IPS-18a (cell line): ENCODE data around the gene FAM20A.

Experiments
- H3K27ac ChIP-seq: one replicate; pipeline ENCODE4 v1.5.1; 2013; ENCODE audit warnings: low read length
- H3K27me3 ChIP-seq: one replicate; pipeline ENCODE4 v1.6.1; 2013; ENCODE audit warnings: mild to moderate bottlenecking, low read length; ENCODE audit not compliant: control insufficient read depth, insufficient read depth
- H3K36me3 ChIP-seq: one replicate; pipeline ENCODE4 v1.6.1; 2013; ENCODE audit warnings: low read depth, low read length; ENCODE audit not compliant: control insufficient read depth
- H3K4me1 ChIP-seq: one replicate; pipeline ENCODE4 v1.6.1; 2013; ENCODE audit warnings: low read depth, low read length; ENCODE audit not compliant: control insufficient read depth
- H3K4me3 ChIP-seq: one replicate; pipeline ENCODE4 v1.5.1; 2013; ENCODE audit warnings: low read length
- H3K9ac ChIP-seq: one replicate; pipeline ENCODE4 v1.6.1; 2013; ENCODE audit warnings: mild to moderate bottlenecking, low read length, moderate library complexity
- H3K9me3 ChIP-seq: one replicate; pipeline ENCODE4 v1.6.1; 2013; ENCODE audit warnings: low read depth, low read length; ENCODE audit not compliant: control insufficient read depth

FAM20A gene

DNA sequence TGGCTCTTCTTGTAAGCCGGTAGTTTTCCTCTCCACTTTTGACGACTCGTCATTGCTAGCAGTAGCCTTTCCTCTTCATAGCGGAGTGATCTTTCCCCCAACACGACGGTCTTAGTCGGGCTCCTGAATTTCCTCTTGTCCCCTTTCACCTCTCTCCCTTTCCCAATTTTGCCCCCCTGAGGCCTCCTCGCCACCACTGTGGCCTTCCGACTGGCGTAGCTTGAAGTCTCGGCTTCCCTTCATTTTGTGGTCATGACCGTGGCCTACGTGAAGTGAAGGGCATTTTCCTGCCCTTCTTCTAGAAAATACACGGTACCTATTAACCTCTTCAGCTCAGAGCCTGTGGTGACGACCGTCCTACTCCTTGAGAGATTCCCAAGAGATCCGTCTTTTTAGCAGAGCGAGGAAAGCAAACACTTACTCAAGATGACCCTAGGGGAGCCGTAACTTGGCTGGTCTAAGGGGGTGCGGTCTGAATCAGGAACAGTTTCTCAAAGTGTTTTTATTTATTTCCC lies 88.2 kb downstream of the FAM20A start:
- Histone ChIP-seq H3K27ac (peak overlapping the region; percentile 99), H3K4me3 (peak overlapping the region; percentile 97), H3K36me3 (peaks cover 33% of the 10 kb centered on the region), H3K9ac (peak overlapping the region; percentile 96), H3K4me1 (peaks cover 14% of the 10 kb centered on the region), H3K9me3 (no peaks in the 10 kb centered on the region), H3K27me3 (no peaks in the 10 kb centered on the region)

DNA sequence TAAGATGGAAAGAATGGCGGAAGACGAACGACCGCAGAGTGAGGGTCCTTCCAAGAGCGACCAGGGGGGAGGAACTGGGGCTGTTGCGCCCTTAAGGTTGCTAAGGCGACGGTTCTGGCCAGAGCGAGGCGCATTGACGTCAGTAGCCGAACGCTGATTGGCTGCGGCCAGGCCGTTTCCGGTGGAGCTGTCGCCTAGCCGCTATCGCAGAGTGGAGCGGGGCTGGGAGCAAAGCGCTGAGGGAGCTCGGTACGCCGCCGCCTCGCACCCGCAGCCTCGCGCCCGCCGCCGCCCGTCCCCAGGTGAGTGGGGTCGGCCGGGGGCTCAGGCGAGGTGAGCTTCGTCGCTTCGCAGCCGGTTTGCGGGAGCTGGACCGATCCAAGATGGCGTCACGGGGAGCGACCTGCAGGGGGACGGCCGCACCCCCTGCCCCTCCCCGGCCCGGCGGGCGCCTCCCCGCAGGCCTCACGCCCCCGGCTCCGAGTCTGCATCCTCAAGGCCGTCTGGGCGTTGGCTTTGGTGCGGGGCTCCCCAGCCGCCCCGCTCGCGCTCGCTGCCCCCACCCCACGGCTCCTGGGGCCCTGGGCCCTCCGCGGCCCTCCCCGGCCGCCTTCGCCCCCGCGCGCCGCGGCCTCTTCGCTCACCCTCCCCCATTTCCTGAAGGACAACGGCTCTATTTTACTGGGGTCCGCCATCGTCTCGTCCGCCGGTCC lies 88.8 kb downstream of the FAM20A start, which contains the start of gene PRKAR1A:
Gene PRKAR1A (plus strand): TSS at position 184 of the 713 bp plus-strand sequence. CDS start 2,970 bp downstream, outside the sequence.
- Histone ChIP-seq H3K9ac (peak within 1 kb of the TSS; percentile 96), H3K27me3 (no peaks in the 10 kb centered on the region), H3K4me3 (peak within 1 kb of the TSS; percentile 97), H3K4me1 (peaks cover 14% of the 10 kb centered on the region), H3K36me3 (peaks cover 27% of the 10 kb centered on the region), H3K9me3 (no peaks in the 10 kb centered on the region), H3K27ac (peak within 1 kb of the TSS; percentile 99)

DNA sequence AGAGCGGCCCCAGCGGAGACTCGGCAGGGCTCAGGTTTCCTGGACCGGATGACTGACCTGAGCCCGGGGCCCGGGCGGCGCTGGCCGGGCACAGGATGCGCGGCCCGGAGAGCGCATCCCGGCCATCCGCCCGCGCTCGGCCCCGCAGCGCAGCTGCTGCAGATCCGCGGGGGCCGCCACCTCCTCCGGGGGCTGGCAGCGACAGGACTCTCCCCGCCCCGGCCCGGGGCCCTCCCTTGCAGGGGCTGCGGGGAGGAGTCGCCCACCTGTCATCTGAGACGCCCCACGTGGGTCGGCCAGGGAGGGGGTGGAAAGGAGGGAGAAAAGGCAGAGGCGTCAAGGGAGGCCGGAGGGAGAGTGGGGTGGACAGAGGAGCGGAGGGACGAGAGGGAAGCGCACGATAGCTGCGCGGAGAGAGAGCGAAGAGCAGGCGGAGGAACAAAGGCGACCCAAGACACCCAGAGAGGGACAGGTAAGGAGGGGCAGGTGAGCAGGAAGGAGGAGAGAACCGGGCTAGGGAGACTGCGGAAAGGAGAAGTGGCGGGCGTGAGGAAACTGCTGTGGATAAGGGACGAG lies 89.4 kb downstream of the FAM20A start:
- Histone ChIP-seq H3K27ac (peak overlapping the region; percentile 99), H3K9me3 (no peaks in the 10 kb centered on the region), H3K36me3 (peaks cover 21% of the 10 kb centered on the region), H3K4me1 (peaks cover 14% of the 10 kb centered on the region), H3K4me3 (peak overlapping the region; percentile 97), H3K9ac (peak overlapping the region; percentile 96), H3K27me3 (no peaks in the 10 kb centered on the region)

DNA sequence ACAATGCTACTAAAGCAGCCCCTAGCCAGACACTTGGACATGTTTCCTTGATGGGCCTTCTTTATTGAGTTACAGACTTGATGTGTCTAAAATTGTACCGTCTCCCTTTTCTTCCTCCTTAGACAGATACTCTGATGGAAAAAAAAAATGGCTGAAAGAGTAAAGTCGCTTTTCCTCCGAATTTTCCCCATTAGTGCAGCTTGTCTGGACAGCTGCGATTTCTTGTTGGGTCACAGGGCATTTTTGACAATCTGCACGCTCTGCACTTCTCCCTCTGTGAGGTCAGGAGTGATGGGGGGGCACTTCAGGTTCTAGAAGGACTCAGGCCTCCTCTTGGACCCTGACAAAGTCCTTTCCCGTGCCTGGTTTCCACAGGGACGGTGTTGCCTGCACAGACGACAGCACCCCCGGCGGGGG lies 89.9 kb downstream of the FAM20A start:
- H3K9me3 ChIP-seq, result no peaks in the 10 kb centered on the region
- H3K4me3 ChIP-seq, result peak overlapping the region; percentile 97
- H3K9ac ChIP-seq, result peak overlapping the region; percentile 96
- H3K36me3 ChIP-seq, result peaks cover 16% of the 10 kb centered on the region
- H3K27me3 ChIP-seq, result no peaks in the 10 kb centered on the region
- peaks cover 14% of the 10 kb centered on the region for H3K4me1 ChIP-seq
- H3K27ac ChIP-seq, result no peak overlapping the region

DNA sequence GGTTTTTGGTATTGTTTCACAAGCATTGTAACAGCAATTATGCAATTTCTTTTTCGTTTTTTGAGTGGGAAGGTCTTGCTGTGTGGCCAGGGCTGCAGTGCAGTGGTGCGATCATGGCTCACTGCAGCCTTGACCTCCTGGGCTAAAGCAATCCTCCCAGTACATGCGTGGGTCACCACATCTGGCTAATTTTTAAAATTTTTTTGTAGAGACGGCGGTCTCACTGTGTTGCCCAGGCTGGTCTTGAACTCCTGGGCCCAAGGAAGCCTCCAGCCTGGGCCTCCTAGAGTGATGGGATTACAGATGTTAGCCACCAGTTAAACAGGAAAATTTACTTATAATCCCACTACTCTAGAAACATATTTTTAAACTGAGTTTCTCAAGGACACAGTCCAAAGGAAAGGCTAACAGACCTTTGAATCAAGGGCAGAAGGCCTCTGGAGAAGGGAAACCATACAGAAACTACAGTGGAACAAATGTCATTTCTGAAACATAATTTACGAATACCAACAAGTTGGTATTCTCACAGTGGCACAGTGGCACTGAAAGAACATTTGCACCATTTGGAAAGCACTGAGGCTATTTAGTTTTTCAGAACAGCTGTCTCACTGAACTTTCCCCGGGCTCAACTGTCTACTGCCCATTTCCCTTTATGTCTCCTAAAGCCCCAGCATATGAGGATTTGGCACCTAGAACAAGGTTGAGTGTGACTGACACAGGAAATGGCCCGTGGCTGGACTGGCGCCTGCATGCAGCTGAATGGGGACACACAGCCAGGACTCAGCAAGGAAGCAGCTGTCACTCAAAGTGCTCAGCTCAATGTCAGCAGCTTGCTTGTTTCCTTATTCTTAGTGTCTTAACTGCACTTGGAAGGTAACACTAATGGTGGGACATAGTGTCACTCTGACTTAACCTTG lies 91.8 kb downstream of the FAM20A start:
- H3K4me1 ChIP-seq, result peaks cover 9% of the 10 kb centered on the region
- H3K9me3 ChIP-seq, result no peaks in the 10 kb centered on the region
- H3K36me3 ChIP-seq, result no peaks in the 10 kb centered on the region
- H3K27me3 ChIP-seq, result no peaks in the 10 kb centered on the region
- H3K27ac ChIP-seq, result no peak overlapping the region
- H3K9ac ChIP-seq, result no peak overlapping the region
- no peak overlapping the region for H3K4me3 ChIP-seq

DNA sequence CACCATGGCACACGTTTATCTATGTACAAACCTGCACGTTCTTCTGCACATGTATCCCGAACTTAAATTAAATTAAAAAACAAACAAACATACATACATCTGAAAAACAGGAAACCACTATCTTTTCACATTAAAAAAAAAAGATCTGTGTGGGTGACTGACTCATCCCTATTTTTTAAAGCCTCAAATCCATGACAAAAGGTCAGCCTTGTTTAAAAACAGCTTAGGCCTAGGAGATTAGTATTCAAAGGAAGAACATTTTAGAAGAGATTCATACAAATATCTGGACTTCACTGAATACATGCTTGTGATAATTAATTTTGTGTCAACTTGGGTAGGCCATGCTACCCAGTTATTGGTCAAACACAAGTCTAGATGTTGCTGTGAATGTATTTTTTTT lies 93.6 kb downstream of the FAM20A start:
- H3K9me3 ChIP-seq, result no peaks in the 10 kb centered on the region
- no peaks in the 10 kb centered on the region for H3K27me3 ChIP-seq
- H3K27ac ChIP-seq, result no peak overlapping the region
- H3K9ac ChIP-seq, result no peak overlapping the region
- H3K36me3 ChIP-seq, result no peaks in the 10 kb centered on the region
- H3K4me1 ChIP-seq, result no peaks in the 10 kb centered on the region
- H3K4me3 ChIP-seq, result no peak overlapping the region

DNA sequence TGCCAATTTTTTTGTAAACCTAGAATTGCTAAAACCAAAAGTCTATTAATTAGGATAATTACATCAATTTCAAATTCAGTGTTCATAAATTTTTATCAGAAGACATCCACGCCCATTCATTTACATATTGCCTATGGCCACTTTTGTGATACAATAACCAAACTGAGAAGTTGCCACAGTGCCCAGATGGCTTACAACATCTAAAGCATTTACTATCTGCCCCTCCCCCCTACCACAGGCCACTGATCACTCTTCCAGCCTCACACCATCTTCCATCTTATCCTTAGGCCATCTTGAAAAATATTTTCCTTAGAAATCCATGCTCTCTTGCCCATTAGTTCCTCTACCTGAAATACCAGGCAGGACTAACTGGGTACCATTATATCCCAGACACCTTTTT lies 95.2 kb downstream of the FAM20A start:
- H3K9me3 ChIP-seq, result no peaks in the 10 kb centered on the region
- H3K36me3 ChIP-seq, result no peaks in the 10 kb centered on the region
- no peaks in the 10 kb centered on the region for H3K4me1 ChIP-seq
- H3K9ac ChIP-seq, result no peak overlapping the region
- H3K4me3 ChIP-seq, result no peak overlapping the region
- H3K27me3 ChIP-seq, result no peaks in the 10 kb centered on the region
- H3K27ac ChIP-seq, result no peak overlapping the region

DNA sequence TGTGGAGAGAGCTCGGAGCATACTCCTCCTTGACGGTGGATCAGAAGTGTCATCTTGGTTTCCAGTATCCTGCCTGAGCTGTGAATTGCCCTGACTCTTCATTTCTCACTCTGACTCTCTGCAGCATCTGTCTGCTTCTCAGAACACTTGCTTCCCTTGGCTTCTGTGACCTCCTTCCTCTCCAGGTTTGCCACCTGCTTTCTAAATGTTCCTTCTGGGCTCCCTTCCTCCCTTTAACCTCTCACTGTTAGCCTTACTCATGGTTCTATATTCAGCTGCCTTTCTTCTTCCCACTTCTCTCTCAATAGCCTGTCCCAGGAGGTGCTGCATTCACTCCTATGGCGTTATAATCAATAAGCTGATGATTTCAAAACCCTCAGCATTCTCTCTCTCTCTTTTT lies 100.1 kb downstream of the FAM20A start:
- H3K27ac ChIP-seq, result no peak overlapping the region
- H3K4me3 ChIP-seq, result no peak overlapping the region
- H3K9me3 ChIP-seq, result no peaks in the 10 kb centered on the region
- no peaks in the 10 kb centered on the region for H3K27me3 ChIP-seq
- H3K4me1 ChIP-seq, result no peaks in the 10 kb centered on the region
- no peak overlapping the region for H3K9ac ChIP-seq
- H3K36me3 ChIP-seq, result no peaks in the 10 kb centered on the region

DNA sequence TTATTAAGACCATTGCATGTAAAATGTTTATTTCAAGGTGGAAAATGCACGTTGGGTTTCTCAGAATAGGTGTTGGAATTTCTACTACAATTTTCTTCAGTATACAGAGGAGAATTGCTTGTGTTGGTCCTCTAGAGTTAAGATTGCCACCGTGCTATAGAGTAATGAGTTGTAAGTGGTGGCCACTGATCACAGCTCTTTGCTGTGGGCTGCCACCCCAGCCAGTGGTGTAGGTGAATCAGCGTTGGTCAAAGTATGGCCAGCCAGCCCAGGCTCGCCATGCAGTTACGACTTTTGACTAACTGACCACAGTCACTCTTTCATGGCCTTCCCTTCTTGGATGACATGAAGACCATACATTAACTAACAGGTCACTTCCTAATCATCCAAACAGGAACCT lies 101.6 kb downstream of the FAM20A start:
- H3K27me3 ChIP-seq, result no peaks in the 10 kb centered on the region
- no peak overlapping the region for H3K4me3 ChIP-seq
- no peaks in the 10 kb centered on the region for H3K4me1 ChIP-seq
- H3K9me3 ChIP-seq, result no peaks in the 10 kb centered on the region
- H3K9ac ChIP-seq, result no peak overlapping the region
- H3K36me3 ChIP-seq, result no peaks in the 10 kb centered on the region
- no peak overlapping the region for H3K27ac ChIP-seq

DNA sequence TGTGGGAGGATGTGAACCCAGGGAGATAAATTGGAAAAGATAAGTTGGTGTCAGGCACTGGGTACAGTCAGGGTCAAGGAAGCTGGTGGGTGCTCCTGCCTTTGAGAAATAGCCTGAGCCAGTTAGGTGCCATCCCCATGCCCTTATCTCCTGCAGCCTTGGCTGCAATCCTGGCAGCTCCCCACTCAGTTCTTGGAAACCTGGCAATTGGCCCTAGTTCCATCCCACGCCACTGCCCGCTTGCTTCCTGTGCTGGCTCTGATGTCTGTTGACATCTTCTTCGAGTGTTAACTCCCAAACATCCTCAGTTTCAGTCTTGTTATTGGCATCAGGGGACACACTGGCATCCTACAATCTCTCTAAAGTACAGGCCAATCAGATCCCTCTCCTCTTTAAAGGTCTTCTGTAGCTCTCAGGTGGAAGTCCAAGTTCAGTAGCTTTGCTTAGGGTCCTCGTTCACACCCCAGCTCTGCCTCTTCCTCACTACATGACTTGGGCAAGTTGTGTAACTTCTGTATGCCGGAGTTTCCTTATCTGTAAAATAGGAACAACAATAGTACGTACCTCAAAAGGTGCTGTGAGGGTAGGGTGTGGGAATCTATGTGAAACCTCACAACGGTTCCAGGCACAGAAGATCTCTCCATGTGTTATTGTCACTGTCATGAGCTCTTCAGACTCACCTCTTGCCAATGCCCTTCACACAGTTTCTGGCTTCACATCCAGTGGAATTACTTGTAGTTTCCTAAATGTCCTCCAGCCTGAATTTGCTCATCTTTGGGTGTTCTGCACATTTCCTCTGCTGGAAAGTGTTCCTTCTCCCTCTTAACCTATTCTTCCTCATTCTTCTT lies 102.5 kb downstream of the FAM20A start:
- H3K27ac ChIP-seq, result no peak overlapping the region
- H3K9me3 ChIP-seq, result no peaks in the 10 kb centered on the region
- H3K27me3 ChIP-seq, result no peaks in the 10 kb centered on the region
- no peaks in the 10 kb centered on the region for H3K36me3 ChIP-seq
- H3K4me1 ChIP-seq, result no peaks in the 10 kb centered on the region
- no peak overlapping the region for H3K9ac ChIP-seq
- no peak overlapping the region for H3K4me3 ChIP-seq
